ENCODE data around the gene ANXA10. TPM values are rescaled to one million over a fixed set of nuclear protein-coding genes. Genes with fewer than 3 reads are reported as not detected.
"Not testable (repeated sequence)": the region's sequence is repeated elsewhere in the genome, so short reads cannot be mapped to it uniquely, and the experiment has no call there.

ANXA10 gene
- 1.8 and 2.5 TPM in 2 replicates for total RNA-seq (2014; rRNA removed; shearing (Covaris generic))
- 0.67 and 2.8 TPM in 2 replicates for polyA plus RNA-seq (2014; cell fraction: nucleus; rRNA removed)

GRCh38 chr4:168092176-168092712 is at the start of gene ANXA10:
Gene ANXA10, plus strand, starts transcription at chr4:168092537. Its CDS starts 164 bp downstream, at chr4:168092701.
- DNase-seq (ENCODE audit: extremely low read depth, low read depth), result no peak

GRCh38 chr4:168045354-168045753 is 47.0 kb upstream of the ANXA10 start:
- DNase-seq (ENCODE audit: extremely low read depth, low read depth), result no peak

GRCh38 chr4:168050002-168050401 is 42.3 kb upstream of the ANXA10 start:
- no peak for DNase-seq (ENCODE audit: extremely low read depth, low read depth)

GRCh38 chr4:168051526-168051925 is 40.8 kb upstream of the ANXA10 start:
- no peak for DNase-seq (ENCODE audit: extremely low read depth, low read depth)

GRCh38 chr4:168057412-168057811 is 34.9 kb upstream of the ANXA10 start:
- no peak for DNase-seq (ENCODE audit: extremely low read depth, low read depth)

GRCh38 chr4:168059251-168059650 is 33.1 kb upstream of the ANXA10 start:
- no peak for DNase-seq (ENCODE audit: extremely low read depth, low read depth)

GRCh38 chr4:168063031-168063430 is 29.3 kb upstream of the ANXA10 start:
- DNase-seq (ENCODE audit: extremely low read depth, low read depth), result no peak

GRCh38 chr4:168070903-168071302 is 21.4 kb upstream of the ANXA10 start:
- DNase-seq (ENCODE audit: extremely low read depth, low read depth), result no peak

- no peak for DNase-seq (ENCODE audit: extremely low read depth, low read depth)
These were observed 21.0 kb upstream of the ANXA10 start for GRCh38 chr4:168071304-168071703.

- no peak for DNase-seq (ENCODE audit: extremely low read depth, low read depth)
These were observed 17.5 kb upstream of the ANXA10 start for GRCh38 chr4:168074861-168075260.

GRCh38 chr4:168076989-168077725 is 15.2 kb upstream of the ANXA10 start:
- peak; percentile 54 for DNase-seq (ENCODE audit: extremely low read depth, low read depth)

GRCh38 chr4:168077726-168078239 is 14.6 kb upstream of the ANXA10 start:
- no peak for DNase-seq (ENCODE audit: extremely low read depth, low read depth)

- DNase-seq (ENCODE audit: extremely low read depth, low read depth), result no peak
These were observed 10.0 kb upstream of the ANXA10 start for GRCh38 chr4:168082379-168082778.

GRCh38 chr4:168095776-168096406 is 3.6 kb downstream of the ANXA10 start:
- no peak for DNase-seq (ENCODE audit: extremely low read depth, low read depth)

GRCh38 chr4:168096407-168096784 is 4.1 kb downstream of the ANXA10 start:
- DNase-seq (ENCODE audit: extremely low read depth, low read depth), result no peak

- DNase-seq (ENCODE audit: extremely low read depth, low read depth), result no peak
These were observed 4.8 kb downstream of the ANXA10 start for GRCh38 chr4:168097161-168097560.

- no peak for DNase-seq (ENCODE audit: extremely low read depth, low read depth)
These were observed 5.9 kb downstream of the ANXA10 start for GRCh38 chr4:168098248-168098717.

GRCh38 chr4:168099195-168099594 is 6.9 kb downstream of the ANXA10 start:
- no peak for DNase-seq (ENCODE audit: extremely low read depth, low read depth)

- no peak for DNase-seq (ENCODE audit: extremely low read depth, low read depth)
These were observed 8.7 kb downstream of the ANXA10 start for GRCh38 chr4:168101026-168101425.

GRCh38 chr4:168102403-168102802 is 10.1 kb downstream of the ANXA10 start:
- DNase-seq (ENCODE audit: extremely low read depth, low read depth), result no peak

- no peak for DNase-seq (ENCODE audit: extremely low read depth, low read depth)
These were observed 17.2 kb downstream of the ANXA10 start for GRCh38 chr4:168109527-168109926.

GRCh38 chr4:168113059-168113458 is 20.7 kb downstream of the ANXA10 start:
- not testable (repeated sequence) for DNase-seq (ENCODE audit: extremely low read depth, low read depth)
